Motor neuron (in vitro differentiated cells): ENCODE measurements around the gene TEAD4. TPM values are rescaled to one million over a fixed set of nuclear protein-coding genes. Genes with fewer than 3 reads are reported as not detected.
A peak's percentile ranks its signal among the peaks of the same experiment; 100 is the strongest.

ENCODE experiments used
- ATAC-seq, 8 experiments: fragments of 200-7000 bp; cut with Tn5 transposase; replicated peaks in 6 of 8; 2 replicates each; pipeline ENCODE4 v1.8.0; 2021; ENCODE audit warnings: mild to moderate bottlenecking in 8 of 8, moderate library complexity in 8 of 8
- H3K27ac ChIP-seq, 2 donors: fragments of 250-450 bp; sonication (Bioruptor Pico); 2 replicates each; pipeline ENCODE4 v1.9.0; 2021; ENCODE audit warnings: antibody characterized with exemption in 2 of 2, mild to moderate bottlenecking in 2 of 2, moderate library complexity in 1 of 2
- H3K4me1 ChIP-seq, 2 donors: fragments of 250-450 bp; sonication (Bioruptor Pico); replicated peaks in 1 of 2; 2 replicates each; pipeline ENCODE4 v1.6.1; 2021; ENCODE audit warnings: antibody characterized with exemption in 2 of 2, mild to moderate bottlenecking in 2 of 2, moderate library complexity in 1 of 2
- H3K4me3 ChIP-seq, 5 donors: fragments of 250-450 bp; sonication (Bioruptor Pico); 2 replicates each; pipeline ENCODE4 v1.9.0; 2021; ENCODE audit warnings: antibody characterized with exemption in 5 of 5, mild to moderate bottlenecking in 5 of 5, moderate library complexity in 4 of 5
- WGBS, 10 experiments: fragments of 450-650 bp; shearing (Covaris generic); methylation state at CpG; one replicate each; pipeline ENCODE4 v1.0.0; 2022; 5-methylcytosine and 5-hydroxymethylcytosine counted together
- in situ Hi-C, 9 experiments: fragments of 400-800 bp; cut with MboI; loops; one replicate each; pipeline ENCODE4 v1.15.0; 2021; ENCODE audit warnings: low sequenced_read_pairs in 9 of 9, low pct_unique_long_range_greater_than_20kb in 2 of 9; ENCODE audit not compliant: unreplicated experiment in 9 of 9
- total RNA-seq, 8 experiments: library from RNA; unstranded; fragments of 300-600 nt; gene quantifications; 2 replicates each; pipeline versions ENCODE4 v1.2.3 to v1.2.4, GENCODE V29; 2022

Gene TEAD4
- total RNA-seq, 8 experiments from 2014 or later = 0.98 to 21.0 (median 9.1) TPM

DNA sequence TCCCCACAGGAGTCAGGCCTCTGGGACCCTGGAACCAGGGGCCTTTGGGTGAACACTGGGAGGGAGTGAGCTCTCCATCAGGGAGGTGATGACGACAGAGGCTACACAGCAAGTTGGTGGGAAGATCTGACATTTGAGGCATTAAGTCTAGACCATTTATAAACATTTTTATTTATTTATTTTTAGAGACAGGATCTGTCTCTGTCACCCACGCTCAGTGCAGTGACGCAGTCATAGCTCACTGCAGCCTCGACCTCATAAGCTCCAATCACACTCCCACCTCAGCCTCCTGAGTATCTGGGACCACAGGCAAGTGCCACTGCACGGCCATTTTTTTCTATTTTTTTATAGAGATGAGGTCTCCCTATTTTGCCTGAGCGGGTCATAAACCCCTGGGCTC lies 53.6 kb downstream of the TEAD4 start:
- Histone ChIP-seq H3K27ac (no peak overlapping the region), H3K4me1 (no peaks in the 10 kb centered on the region), H3K4me3 (no peak overlapping the region)
- in situ Hi-C loops = no loop called here
- 88 to 100% (median 100%) methylated on average over 1 to 5 of the region's 6 CpGs; no CpG with 5 or more reads in 1 of the 10 experiments for WGBS, 10 experiments
- peak in 1 of 8 experiments; percentile 20 for ATAC-seq

- WGBS, 10 experiments = 75 to 91% methylated on average over 4 to 6 of the region's 16 CpGs; no CpG with 5 or more reads in 8 of the 10 experiments
- in situ Hi-C loops = no loop called here
- Histone ChIP-seq H3K4me1 (no peaks in the 10 kb centered on the region), H3K4me3 (no peak overlapping the region), H3K27ac (no peak overlapping the region)
- ATAC-seq = no peak
Measured at GRCh38 chr12:3014641-3015040, 55.4 kb downstream of the TEAD4 start.

- WGBS, 10 experiments = 90 to 100% methylated on average over 1 to 2 of the region's 12 CpGs; no CpG with 5 or more reads in 8 of the 10 experiments
- ATAC-seq = no peak
- Histone ChIP-seq H3K4me3 (no peak overlapping the region), H3K4me1 (no peaks in the 10 kb centered on the region), H3K27ac (no peak overlapping the region)
- in situ Hi-C loops = no loop called here
Measured at GRCh38 chr12:3015356-3015755, 56.2 kb downstream of the TEAD4 start.

DNA sequence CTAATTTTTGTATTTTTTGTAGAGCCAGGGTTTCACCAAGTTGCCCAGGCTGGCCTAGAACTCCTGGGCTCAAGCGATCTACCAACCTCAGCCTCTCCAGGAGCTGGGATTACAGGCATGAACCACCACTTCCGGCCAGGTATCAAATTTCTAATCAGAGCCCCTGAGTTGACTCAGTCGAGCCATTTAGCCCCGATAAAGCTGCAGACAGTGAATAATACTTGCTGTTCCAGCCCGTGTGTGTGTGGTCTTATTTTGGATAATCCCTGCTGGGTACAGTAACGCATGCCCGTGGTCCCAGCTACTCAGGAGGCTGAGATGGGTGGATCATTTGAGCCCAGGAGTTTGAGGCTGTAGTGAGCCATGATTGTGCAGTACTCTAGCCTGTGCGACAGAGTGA lies 57.0 kb downstream of the TEAD4 start:
- WGBS, 10 experiments = 80 to 100% (median 95%) methylated on average over 1 to 2 of the region's 8 CpGs; no CpG with 5 or more reads in 4 of the 10 experiments
- Histone ChIP-seq H3K4me3 (no peak overlapping the region), H3K27ac (no peak overlapping the region), H3K4me1 (no peaks in the 10 kb centered on the region)
- ATAC-seq = no peak
- in situ Hi-C loops = no loop called here

GRCh38 chr12:3017281-3017680 lies 58.1 kb downstream of the TEAD4 start:
- no peak for ATAC-seq
- in situ Hi-C loops = no loop called here
- no peak overlapping the region for H3K27ac ChIP-seq
- H3K4me1 ChIP-seq = no peaks in the 10 kb centered on the region
- no peak overlapping the region for H3K4me3 ChIP-seq
- WGBS, 10 experiments = 86 to 100% (median 97%) methylated on average over 1 to 9 of the region's 11 CpGs; no CpG with 5 or more reads in 6 of the 10 experiments

GRCh38 chr12:3018284-3019004 lies 59.2 kb downstream of the TEAD4 start:
- H3K27ac ChIP-seq = no peak overlapping the region
- WGBS, 10 experiments = 93 to 100% methylated on average over 1 to 5 of the region's 15 CpGs; no CpG with 5 or more reads in 8 of the 10 experiments
- no peak overlapping the region for H3K4me3 ChIP-seq
- H3K4me1 ChIP-seq = no peaks in the 10 kb centered on the region
- in situ Hi-C loops = no loop called here
- ATAC-seq = no peak

DNA sequence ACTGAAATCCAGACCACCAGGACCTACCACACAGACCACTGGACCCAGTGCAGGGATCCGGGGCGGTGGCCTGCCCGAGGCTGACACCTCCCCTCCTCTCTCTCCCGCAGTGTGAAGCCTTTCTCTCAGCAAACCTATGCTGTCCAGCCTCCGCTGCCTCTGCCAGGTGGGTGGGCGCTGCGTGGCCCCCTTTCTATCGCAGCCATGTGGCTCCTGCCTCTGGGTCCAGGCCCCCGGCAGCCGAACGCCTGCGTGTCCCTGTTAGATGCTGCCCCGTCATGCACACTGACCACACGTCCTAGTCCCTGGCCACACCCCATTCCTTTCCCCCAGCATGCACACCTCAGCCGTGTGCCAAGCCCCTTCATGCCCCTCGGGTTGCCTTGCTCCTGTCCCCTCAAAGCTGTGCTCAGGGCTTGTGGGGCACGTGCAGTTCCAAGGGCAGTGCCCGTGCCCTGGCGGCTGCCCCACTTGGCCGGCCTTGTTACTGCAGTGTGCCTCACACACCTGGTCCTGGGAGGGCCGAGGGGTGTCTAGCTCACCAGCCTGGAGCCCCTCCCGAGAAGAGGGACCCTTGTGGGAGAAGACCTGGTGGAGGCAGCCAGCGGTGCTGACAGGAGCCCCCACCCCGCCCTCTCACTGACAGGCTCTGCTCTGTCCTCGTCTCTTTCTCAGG lies 59.9 kb downstream of the TEAD4 start:
- no peak for ATAC-seq
- no peak overlapping the region for H3K4me3 ChIP-seq
- in situ Hi-C loops = no loop called here
- no peak overlapping the region for H3K27ac ChIP-seq
- no peaks in the 10 kb centered on the region for H3K4me1 ChIP-seq
- WGBS, 10 experiments = 80 to 90% methylated on average over 2 of the region's 25 CpGs; no CpG with 5 or more reads in 8 of the 10 experiments

GRCh38 chr12:3020399-3020798 lies 61.2 kb downstream of the TEAD4 start:
- no peak for ATAC-seq
- Histone ChIP-seq H3K4me3 (no peak overlapping the region), H3K4me1 (no peaks in the 10 kb centered on the region), H3K27ac (no peak overlapping the region)
- in situ Hi-C loops = no loop called here
- 100% methylated on average over 1 to 3 of the region's 16 CpGs; no CpG with 5 or more reads in 8 of the 10 experiments for WGBS, 10 experiments

- Histone ChIP-seq H3K27ac (no peak overlapping the region), H3K4me3 (no peak overlapping the region), H3K4me1 (no peaks in the 10 kb centered on the region)
- WGBS, 10 experiments = 80 to 100% (median 100%) methylated on average over 1 to 3 of the region's 13 CpGs; no CpG with 5 or more reads in 4 of the 10 experiments
- in situ Hi-C loops = no loop called here
- ATAC-seq = no peak
Measured at GRCh38 chr12:3020850-3021435, 61.7 kb downstream of the TEAD4 start.

DNA sequence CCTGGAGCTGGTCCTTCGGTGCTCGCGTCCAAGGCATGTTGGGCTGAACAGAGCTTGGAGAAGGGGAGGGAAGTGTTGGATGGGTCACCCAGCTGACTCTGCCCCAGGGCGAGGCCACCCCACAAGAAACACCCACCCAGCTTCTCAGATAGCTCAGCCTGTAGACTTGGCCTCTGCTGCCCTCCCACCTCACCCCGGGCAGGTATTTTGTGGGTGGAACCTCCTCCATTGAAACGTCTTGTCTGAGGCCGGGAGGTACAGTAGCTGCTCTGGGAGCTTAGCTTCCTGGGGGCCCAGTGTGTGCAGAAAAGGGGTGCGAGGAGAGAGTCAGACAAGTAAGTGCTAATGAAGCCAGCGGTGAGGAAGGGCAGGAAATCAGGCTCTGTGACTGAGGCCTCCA lies 63.2 kb downstream of the TEAD4 start:
- H3K27ac ChIP-seq = no peak overlapping the region
- no peak overlapping the region for H3K4me3 ChIP-seq
- H3K4me1 ChIP-seq = no peaks in the 10 kb centered on the region
- in situ Hi-C loops = no loop called here
- no peak for ATAC-seq
- 73 to 100% (median 84%) methylated on average over 1 to 4 of the region's 9 CpGs; no CpG with 5 or more reads in 6 of the 10 experiments for WGBS, 10 experiments

- Histone ChIP-seq H3K27ac (no peak overlapping the region), H3K4me3 (no peak overlapping the region), H3K4me1 (no peaks in the 10 kb centered on the region)
- no peak for ATAC-seq
- WGBS, 10 experiments = 80 to 100% (median 98%) methylated on average over 1 to 7 of the region's 8 CpGs; no CpG with 5 or more reads in 1 of the 10 experiments
- in situ Hi-C loops = no loop called here
Measured at GRCh38 chr12:3022961-3023360, 63.8 kb downstream of the TEAD4 start.

GRCh38 chr12:3028108-3028507 lies 68.9 kb downstream of the TEAD4 start:
- Histone ChIP-seq H3K4me1 (peaks cover 4 to 7% of the 10 kb centered on the region in 2 donors), H3K4me3 (no peak overlapping the region), H3K27ac (no peak overlapping the region)
- in situ Hi-C loops = loop anchor here in 5 of 9 experiments (25.0 kb wide), 2 partner anchors 166 to 191 kb away; partner anchors contain the start of genes TEX52 (in 4 of the 5) and NRIP2 (in 1 of the 5)
- WGBS, 10 experiments = 39 to 100% (median 76%) methylated on average over 1 to 7 of the region's 7 CpGs; no CpG with 5 or more reads in 1 of the 10 experiments
- peak in 2 of 8 experiments; percentile 76 to 82 for ATAC-seq
